ENCODE measurements around the gene ATXN2L. TPM values are rescaled to one million over a fixed set of nuclear protein-coding genes. Genes with fewer than 3 reads are reported as not detected.

The ATXN2L gene
- total and polyA plus RNA-seq, 2 of the 4 experiments (the other 2 are of a cell fraction), result 12.9 to 58.8 TPM

- no peak for TF ChIP-seq ELK1 (IDR thresholded peaks at IDR 0.05; ENCODE audit: borderline replicate concordance, low read depth, low read length)
Observed at GRCh38 chr16:28875134-28876018, 52.6 kb downstream of the ATXN2L start (continued).

GRCh38 chr16:28876019-28876659, 53.3 kb downstream of the ATXN2L start:
- Histone ChIP-seq H3K18ac (ENCODE audit: low read depth, low read length) (no peak overlapping the region), H3K4me2 (ENCODE audit: low read depth, low read length) (no peak overlapping the region), H3K9ac (ENCODE audit: low read depth, low read length) (no peak overlapping the region), H3K4me1 (ENCODE audit: control insufficient read depth, insufficient read depth, low read length) (peaks cover 7% of the 10 kb centered on the region; the same call in 1 of the 2 replicates), H3K27ac (ENCODE audit: insufficient read depth, low read length) (no peak overlapping the region), H3K9me3 (ENCODE audit: control insufficient read depth, insufficient read depth, low read length) (no peaks in the 10 kb centered on the region), H2BK120ac (ENCODE audit: low read depth, low read length) (no peak overlapping the region), H3K23ac (ENCODE audit: low read depth, low read length) (no peak overlapping the region), H3K4ac (ENCODE audit: low read depth, low read length) (no peak overlapping the region), H2AK9ac (replicated peaks; ENCODE audit: low read depth, low read length, poor library complexity) (peak overlapping the region; percentile 37), H4K20me1 (ENCODE audit: insufficient read depth, low read length) (no peaks in the 10 kb centered on the region), H4K91ac (ENCODE audit: insufficient read depth, low read depth, low read length) (no peak overlapping the region), H2BK15ac (ENCODE audit: low read depth, low read length) (no peak overlapping the region), H3K4me3 (ENCODE audit: insufficient read depth, low read depth, low read length) (no peak overlapping the region), H3K79me1 (ENCODE audit: low read depth in 1 of 2, low read length in 2 of 2) (peaks cover 8 to 23% of the 10 kb centered on the region in 2 experiments; a peak in 3 of 4 replicates), H4K8ac (ENCODE audit: low read depth in 2 of 2, low read length in 2 of 2) (no peak overlapping the region), H3K14ac (replicated peaks; ENCODE audit: low read depth, low read length) (no peak overlapping the region), H4K5ac (ENCODE audit: low read depth, low read length) (no peak overlapping the region), H2BK5ac (ENCODE audit: low read depth, low read length, poor library complexity, severe bottlenecking) (no peak overlapping the region), H3K56ac (ENCODE audit: extremely low read depth, insufficient read depth, low read length) (no peak overlapping the region), H3K36me3 (ENCODE audit: control insufficient read depth, insufficient read depth, low read length) (peaks cover 29% of the 10 kb centered on the region), H3K27me3 (ENCODE audit: control insufficient read depth, insufficient read depth, low read length) (no peaks in the 10 kb centered on the region), H3K9me1 (ENCODE audit: insufficient read depth, low read length) (peaks cover 6% of the 10 kb centered on the region; the same call in 1 of the 2 replicates), H2AK5ac (ENCODE audit: low read depth, low read length) (no peak overlapping the region), H2BK20ac (ENCODE audit: low read depth, low read length) (no peak overlapping the region), H2AFZ (replicated peaks; ENCODE audit: low read length, poor library complexity) (no peak overlapping the region)
- CTCF ChIA-PET, result interaction anchor here (1.6 kb wide), 1 partner anchor 69 kb away, joined by 4 read pairs; no protein-coding TSS in a partner anchor
- no TSS peak for BruUV-seq (replicated peaks)
- 50% methylated on average over 3 of the region's 17 CpGs; no CpG with 5 or more reads in 1 of the 2 experiments for WGBS, 2 experiments (ENCODE audit: extremely low coverage in 2 of 2, insufficient read length in 1 of 2)
- TF ChIP-seq NFE2L2 (IDR thresholded peaks at IDR 0.05; ENCODE audit: low read depth, low read length) (no peak), RFX5 (IDR thresholded peaks at IDR 0.05; ENCODE audit: low read depth, low read length) (no peak), USF2 (IDR thresholded peaks at IDR 0.05; ENCODE audit: low read depth, low read length) (no peak), CHD1 (IDR thresholded peaks at IDR 0.05; ENCODE audit: low read depth, low read length) (no peak), FOS (IDR thresholded peaks at IDR 0.05; ENCODE audit: low read depth, low read length) (no peak)
- DNase-seq, result no peak
- in situ Hi-C loops (cut with MboI; ENCODE audit: low sequenced_read_pairs), result loop anchor here (5.0 kb wide), 1 partner anchor 46 kb away; no protein-coding TSS in a partner anchor
- intact Hi-C loops (cut with micrococcal nuclease), result no loop called here
- dilution Hi-C loops (cut with HindIII; ENCODE audit: low sequenced_read_pairs, unreplicated experiment), result no loop called here
- POLR2A ChIA-PET (ENCODE audit: unreplicated experiment), result no interaction called here
- ATAC-seq (ENCODE audit: low read depth), result no peak

Data from IMR-90 (cell line).